ENCODE measurements around the gene BLCAP.
"Not testable (repeated sequence)": the region's sequence is repeated elsewhere in the genome, so short reads cannot be mapped to it uniquely, and the experiment has no call there.

BLCAP gene

DNA sequence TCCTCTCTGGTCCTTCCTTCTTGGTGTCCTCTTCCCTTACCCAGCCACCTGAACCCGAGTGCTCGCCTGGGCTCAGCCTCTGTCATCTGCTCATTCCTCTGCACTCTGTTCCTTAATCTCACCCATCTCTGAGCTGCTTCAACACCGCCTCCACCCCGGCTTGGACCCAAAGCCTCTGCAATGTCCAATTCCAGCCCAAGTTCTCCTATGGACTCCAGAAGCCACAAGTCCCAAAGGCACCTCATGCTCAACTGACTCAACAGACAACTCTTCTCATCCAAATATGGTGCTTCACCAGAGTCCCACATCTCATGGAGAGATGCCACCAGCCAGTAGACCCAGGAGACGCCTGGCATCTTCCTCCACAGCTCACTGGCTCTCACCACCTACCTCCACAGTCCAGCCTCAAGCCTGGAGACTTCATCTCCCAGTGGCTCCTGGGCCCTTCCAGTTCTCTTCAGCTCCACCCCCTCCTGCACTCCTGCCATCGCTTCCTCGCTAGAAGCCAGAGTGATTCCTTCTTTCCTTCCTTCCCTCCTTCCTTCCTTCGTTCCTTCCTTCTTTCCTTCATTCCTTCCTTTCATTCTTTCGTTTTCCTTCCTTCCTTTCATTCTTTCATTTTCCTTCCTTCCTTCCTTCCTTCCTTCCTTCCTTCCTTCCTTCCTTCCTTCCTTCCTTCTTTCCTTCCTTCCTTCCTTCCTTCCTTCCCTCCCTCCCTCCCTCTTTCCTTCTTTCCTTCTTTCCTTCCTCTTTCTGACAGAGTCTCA lies 47.6 kb downstream of the BLCAP start:
- DNase-seq = no peak

DNA sequence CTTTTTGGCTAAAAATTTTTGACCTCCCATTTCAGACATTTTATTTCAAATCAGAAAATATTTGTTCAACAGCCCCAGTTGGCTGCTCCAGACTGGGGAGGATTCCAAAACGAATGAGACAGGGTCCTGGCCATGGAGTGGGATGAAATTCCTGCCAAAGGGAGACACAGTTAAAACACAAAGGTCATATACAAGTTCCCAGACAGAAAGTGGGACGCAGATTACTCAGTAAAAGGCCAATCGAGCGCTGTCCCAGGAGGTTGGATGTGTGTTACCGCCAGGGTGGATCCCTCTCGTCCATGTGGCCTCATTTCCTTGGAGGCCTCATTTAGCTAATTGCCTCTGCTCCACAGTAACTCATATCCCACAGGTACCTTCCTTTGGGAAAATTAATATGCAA lies 48.4 kb downstream of the BLCAP start:
- no peak for DNase-seq

DNA sequence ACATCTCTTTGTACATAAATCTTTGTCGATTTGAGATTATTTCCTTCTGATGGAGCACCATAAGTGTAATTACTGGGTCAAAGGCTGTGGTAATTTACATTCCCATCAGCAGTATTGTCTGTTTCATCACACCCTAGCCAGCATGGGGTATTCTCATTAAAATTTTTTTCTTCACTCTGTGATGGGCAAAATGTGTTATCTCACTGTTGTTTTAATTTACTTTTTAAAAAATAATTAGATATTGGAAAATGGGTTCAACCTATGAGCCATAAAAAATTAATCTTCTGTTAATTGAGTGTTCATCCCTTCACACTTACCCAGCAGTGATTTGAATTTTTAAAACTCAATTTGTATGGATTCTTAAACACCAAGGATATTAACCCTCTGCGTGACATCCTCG lies 50.6 kb downstream of the BLCAP start:
- no peak for DNase-seq

DNA sequence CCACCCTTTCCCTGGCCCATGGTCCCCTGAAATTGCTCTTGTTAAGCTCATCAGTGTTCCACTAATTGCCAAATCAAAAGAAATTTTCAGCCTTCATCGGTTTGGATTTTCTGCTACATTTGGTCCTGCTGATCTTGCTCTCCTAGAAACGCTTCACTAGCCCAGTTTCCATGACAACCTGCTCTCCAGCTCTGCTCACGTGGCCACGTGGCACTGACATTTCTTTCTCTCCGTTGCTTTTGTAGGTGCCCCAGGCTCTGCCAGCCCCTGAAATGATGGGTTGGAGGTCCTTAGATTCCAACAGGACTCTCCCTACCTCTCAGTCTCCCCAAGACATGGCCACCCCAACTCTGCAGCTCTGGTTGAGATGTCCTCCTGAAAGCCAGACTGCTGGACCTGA lies 52.4 kb downstream of the BLCAP start:
- no peak for DNase-seq

DNA sequence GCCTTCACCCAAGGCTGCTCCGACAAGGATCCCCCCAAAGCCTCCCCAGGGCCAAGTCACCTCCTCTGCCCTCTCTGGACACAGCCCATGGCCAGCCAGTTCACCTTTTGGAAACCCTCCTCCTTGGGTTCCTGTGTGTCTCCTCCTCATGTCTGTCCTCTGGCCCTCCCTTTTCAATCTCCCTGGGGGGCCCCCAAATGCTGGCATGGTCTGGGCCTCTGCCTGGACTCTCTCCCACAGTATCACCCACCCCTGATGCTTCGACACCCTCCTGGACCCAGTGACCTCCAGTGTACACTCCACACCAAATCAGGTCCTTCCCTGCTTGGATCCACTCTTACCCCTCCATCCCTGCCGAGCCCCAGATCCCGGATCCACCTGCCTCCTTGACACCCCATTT lies 53.3 kb downstream of the BLCAP start:
- no peak for DNase-seq

DNA sequence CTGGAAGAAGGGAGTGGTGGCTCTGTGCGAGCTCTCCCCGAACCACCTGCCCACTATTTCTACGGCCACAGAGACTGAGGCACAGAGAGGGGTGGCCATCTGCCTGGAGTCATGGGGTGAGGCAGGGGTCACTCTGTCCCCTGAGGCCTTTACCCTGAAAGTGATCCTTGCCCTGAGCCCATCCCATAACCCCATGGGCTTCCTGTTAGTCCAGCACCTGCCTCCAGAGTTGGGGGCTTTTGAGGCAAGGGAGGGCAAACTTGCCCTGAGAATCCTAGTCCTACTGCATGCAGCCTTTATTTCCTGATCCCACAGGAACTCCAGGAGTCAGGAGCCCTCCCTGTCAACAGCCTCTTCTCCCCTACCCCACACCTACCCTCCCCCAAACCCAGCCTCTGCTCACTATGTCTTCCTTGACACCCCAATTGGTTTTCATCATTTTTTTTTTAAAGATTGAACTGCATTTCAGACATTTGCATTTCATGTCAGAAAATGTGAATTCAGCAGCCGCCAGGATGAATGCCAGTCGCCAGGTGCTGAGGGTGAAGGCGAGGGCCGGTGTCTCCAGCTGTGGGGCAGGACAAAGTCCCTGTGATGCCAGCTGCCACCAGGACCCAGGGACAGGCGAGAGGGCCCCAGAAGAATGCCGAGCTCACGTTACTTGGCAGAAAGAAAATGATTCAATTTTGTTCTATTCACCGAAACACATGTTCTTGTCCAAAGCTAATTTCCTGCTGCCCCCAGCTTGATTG lies 54.3 kb downstream of the BLCAP start:
- no peak for DNase-seq

DNA sequence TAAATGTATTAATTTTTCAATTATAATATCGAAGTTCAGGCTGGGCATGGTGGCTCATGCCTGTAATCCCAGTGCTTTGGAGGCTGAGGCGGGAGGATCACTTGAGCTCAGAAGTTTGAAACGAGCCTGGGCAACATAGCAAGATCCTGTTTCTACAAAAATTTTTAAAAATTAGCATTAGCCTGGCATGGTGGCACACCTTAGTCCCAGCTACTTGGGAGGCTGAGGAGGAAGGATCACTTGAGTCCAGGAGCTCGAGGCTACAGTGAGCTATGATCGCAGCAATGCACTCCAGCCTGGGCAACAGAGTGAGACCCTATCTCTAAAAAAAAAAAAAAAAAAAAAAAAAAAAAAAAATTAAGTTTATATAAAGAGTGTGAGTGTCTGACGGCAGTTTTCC lies 55.2 kb downstream of the BLCAP start:
- not testable (repeated sequence) for DNase-seq

DNA sequence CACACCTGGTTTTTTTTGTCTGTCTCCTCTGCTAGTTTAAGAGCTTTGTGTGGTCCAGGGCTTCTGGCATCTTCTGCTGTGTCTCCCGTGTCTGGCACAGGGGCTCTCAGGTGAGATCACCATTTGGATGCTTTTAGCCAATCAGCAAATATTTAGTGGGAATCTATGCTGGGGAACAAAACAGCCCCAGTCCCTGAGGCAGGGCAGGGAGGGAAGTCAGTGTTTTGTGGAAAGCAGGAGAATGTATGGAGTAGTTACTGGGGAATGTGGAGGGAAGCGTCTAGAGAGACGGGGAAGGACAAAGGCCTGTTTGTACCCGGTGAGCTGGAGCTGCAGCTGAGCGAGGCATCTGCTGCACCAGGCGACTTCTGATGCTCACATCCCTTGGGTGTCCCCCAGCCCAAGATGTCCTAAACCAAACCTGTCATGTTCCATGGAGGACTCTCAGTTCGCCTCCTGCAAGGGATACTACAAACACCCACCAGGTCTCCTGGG lies 55.9 kb downstream of the BLCAP start:
- DNase-seq = no peak

DNA sequence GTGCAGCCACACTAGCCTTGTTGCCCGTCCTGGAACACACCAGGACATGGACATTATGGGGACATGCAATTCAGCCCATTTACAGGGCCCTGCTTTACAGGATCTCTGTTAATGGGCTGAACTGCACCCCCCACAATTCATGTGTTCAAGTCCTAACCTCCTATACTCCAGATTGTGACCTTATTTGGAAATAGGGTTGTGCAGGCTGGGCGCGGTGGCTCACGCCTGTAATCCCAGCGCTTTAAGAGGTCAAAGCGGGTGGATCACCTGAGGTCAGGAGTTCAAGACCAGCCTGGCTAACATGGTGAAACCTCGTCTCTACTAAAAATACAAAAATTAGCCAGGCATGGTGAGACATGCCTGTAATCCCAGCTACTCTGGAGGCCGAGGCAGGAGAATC lies 57.5 kb downstream of the BLCAP start:
- DNase-seq = not testable (repeated sequence)

DNA sequence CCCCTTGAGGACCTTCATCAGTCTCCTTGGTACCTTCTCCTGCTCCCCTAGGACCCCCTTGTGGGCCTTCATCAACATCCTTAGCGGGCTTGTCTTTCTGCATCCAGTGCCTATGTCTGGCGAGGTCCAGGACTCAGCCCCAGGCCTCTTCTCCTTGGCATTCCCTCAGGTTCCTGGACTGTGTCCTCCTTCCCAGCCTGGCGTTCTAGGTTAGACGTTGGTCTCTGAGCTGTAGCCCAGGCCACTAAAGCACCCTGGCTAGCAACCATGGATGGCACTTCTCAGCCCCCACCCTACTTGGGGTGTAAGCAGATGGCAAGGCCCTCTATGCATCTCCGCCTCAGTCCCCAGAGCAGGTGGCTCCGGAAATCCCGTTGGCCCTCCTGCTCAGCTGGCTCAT lies 58.1 kb downstream of the BLCAP start:
- DNase-seq = no peak

DNA sequence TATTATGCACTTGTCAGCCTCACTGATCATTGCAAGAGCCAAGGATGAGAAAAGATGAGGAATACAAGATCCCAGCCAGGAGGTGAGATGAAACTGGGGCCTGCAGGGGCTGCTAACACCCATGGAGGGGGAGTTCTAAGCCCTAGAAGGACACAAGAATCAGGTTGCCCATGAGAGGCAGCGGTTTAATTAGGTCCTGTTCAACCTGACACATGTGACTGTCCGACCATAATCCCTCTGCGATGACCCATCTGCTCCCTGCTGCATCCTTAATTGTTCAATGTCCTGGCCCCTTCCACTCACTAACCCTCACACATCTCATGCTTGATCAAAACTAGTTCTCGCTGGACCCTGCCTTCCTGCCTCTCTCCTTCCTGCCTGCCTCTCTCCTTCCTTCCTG lies 58.8 kb downstream of the BLCAP start:
- DNase-seq = no peak
